Mesenchymal stem cell (in vitro differentiated cells and primary cell): ENCODE results near the gene NECAB2.

Source experiments
- DNase-seq: peaks from one replicate; pipeline ENCODE4 v3.0.0-alpha.2; 2013
- H2AFZ ChIP-seq: one replicate; pipeline ENCODE4 v1.6.1; 2013; ENCODE audit warnings: low read depth, mild to moderate bottlenecking, control low read depth, inconsistent platforms, low read length, moderate library complexity
- H2AK5ac ChIP-seq: 2 replicates; pipeline ENCODE4 v1.6.1; 2013; ENCODE audit warnings: low read length, moderate library complexity, mild to moderate bottlenecking, inconsistent platforms; ENCODE audit not compliant: severe bottlenecking
- H2BK120ac ChIP-seq: one replicate; pipeline ENCODE4 v1.6.1; 2013; ENCODE audit warnings: low read depth, mild to moderate bottlenecking, inconsistent platforms, low read length, moderate library complexity
- H2BK12ac ChIP-seq, 2 experiments: one replicate each; pipeline ENCODE4 v1.6.1; 2013; ENCODE audit warnings: inconsistent platforms in 2 of 2, low read length in 2 of 2, mild to moderate bottlenecking in 2 of 2, moderate library complexity in 2 of 2, control low read depth in 1 of 2
- H2BK15ac ChIP-seq: one replicate; pipeline ENCODE4 v1.6.1; 2013; ENCODE audit warnings: mild to moderate bottlenecking, low read depth, inconsistent platforms; ENCODE audit not compliant: poor library complexity, severe bottlenecking
- H2BK5ac ChIP-seq: 2 replicates; pipeline ENCODE4 v1.6.1; 2013; ENCODE audit warnings: low read depth, mild to moderate bottlenecking, low read length, control low read depth, inconsistent platforms; ENCODE audit not compliant: poor library complexity, severe bottlenecking
- H3K14ac ChIP-seq, 2 experiments: one replicate each; pipeline ENCODE4 v1.6.1; 2013; ENCODE audit warnings: inconsistent platforms in 2 of 2, low read length in 2 of 2, control low read depth in 1 of 2, mild to moderate bottlenecking in 1 of 2, moderate library complexity in 1 of 2
- H3K18ac ChIP-seq, 2 experiments: one replicate each; pipeline ENCODE4 v1.6.1; 2013; ENCODE audit warnings: inconsistent platforms in 2 of 2, low read length in 2 of 2, control low read depth in 1 of 2, low read depth in 1 of 2, mild to moderate bottlenecking in 1 of 2
- H3K23ac ChIP-seq, 2 experiments: one replicate each; pipeline ENCODE4 v1.6.1; 2013; ENCODE audit warnings: inconsistent platforms in 2 of 2, low read length in 2 of 2, mild to moderate bottlenecking in 2 of 2, moderate library complexity in 2 of 2, control low read depth in 1 of 2
- H3K27ac ChIP-seq: 2 replicates; pipeline ENCODE4 v1.5.1; 2013; ENCODE audit warnings: mild to moderate bottlenecking, moderate library complexity, low read length, control low read depth, inconsistent platforms; ENCODE audit not compliant: poor library complexity, severe bottlenecking
- H3K27me3 ChIP-seq, 2 experiments: 2 replicates each; pipeline versions ENCODE4 v1.6.1 to v1.7.0; 2013; ENCODE audit warnings: low read length in 2 of 2, mild to moderate bottlenecking in 2 of 2, moderate library complexity in 2 of 2, control low read depth in 1 of 2, inconsistent platforms in 1 of 2; ENCODE audit not compliant: control insufficient read depth in 1 of 2, insufficient read depth in 1 of 2
- H3K36me3 ChIP-seq, 2 experiments: 2 replicates each; pipeline versions ENCODE4 v1.6.1 to v1.7.0; 2013; ENCODE audit warnings: low read length in 2 of 2, control low read depth in 1 of 2, inconsistent platforms in 1 of 2, low read depth in 1 of 2, mild to moderate bottlenecking in 1 of 2; ENCODE audit not compliant: insufficient read depth in 2 of 2, control insufficient read depth in 1 of 2
- H3K4ac ChIP-seq, 2 experiments: one replicate each; pipeline ENCODE4 v1.6.1; 2013; ENCODE audit warnings: inconsistent platforms in 2 of 2, low read length in 2 of 2, mild to moderate bottlenecking in 2 of 2, moderate library complexity in 2 of 2, control low read depth in 1 of 2, low read depth in 1 of 2
- H3K4me1 ChIP-seq: 2 replicates; pipeline ENCODE4 v1.6.1; 2013; ENCODE audit warnings: low read depth, low read length, control low read depth; ENCODE audit not compliant: control insufficient read depth, insufficient read depth
- H3K4me2 ChIP-seq: 2 replicates; pipeline ENCODE4 v1.6.1; 2013; ENCODE audit warnings: low read length, mild to moderate bottlenecking, inconsistent platforms; ENCODE audit not compliant: poor library complexity, severe bottlenecking
- H3K4me3 ChIP-seq, 2 experiments: 2 replicates each; pipeline versions ENCODE4 v1.5.1 to v1.7.0; 2013; ENCODE audit warnings: low read length in 2 of 2, mild to moderate bottlenecking in 2 of 2, control low read depth in 1 of 2, low read depth in 1 of 2; ENCODE audit not compliant: insufficient read depth in 1 of 2
- H3K79me1 ChIP-seq: replicated peaks from 2 replicates; pipeline ENCODE4 v1.6.1; 2013; ENCODE audit warnings: mild to moderate bottlenecking, control low read depth, low read length, inconsistent platforms; ENCODE audit not compliant: poor library complexity, severe bottlenecking
- H3K9ac ChIP-seq: 2 replicates; pipeline ENCODE4 v1.7.0; 2013; ENCODE audit warnings: mild to moderate bottlenecking, low read length, moderate library complexity
- H3K9me3 ChIP-seq: 2 replicates; pipeline ENCODE4 v1.7.0; 2013; ENCODE audit warnings: mild to moderate bottlenecking, low read length; ENCODE audit not compliant: control insufficient read depth
- H4K8ac ChIP-seq: one replicate; pipeline ENCODE4 v1.6.1; 2013; ENCODE audit warnings: inconsistent platforms, mild to moderate bottlenecking, low read length, moderate library complexity
- H4K91ac ChIP-seq: one replicate; pipeline ENCODE4 v1.6.1; 2013; ENCODE audit warnings: mild to moderate bottlenecking, low read length, inconsistent platforms
- WGBS: methylation state at CpG from one replicate; pipeline ENCODE4 v1.1.7; 2013; ENCODE audit warnings: mixed read lengths; 5-methylcytosine and 5-hydroxymethylcytosine counted together

The NECAB2 gene

DNA sequence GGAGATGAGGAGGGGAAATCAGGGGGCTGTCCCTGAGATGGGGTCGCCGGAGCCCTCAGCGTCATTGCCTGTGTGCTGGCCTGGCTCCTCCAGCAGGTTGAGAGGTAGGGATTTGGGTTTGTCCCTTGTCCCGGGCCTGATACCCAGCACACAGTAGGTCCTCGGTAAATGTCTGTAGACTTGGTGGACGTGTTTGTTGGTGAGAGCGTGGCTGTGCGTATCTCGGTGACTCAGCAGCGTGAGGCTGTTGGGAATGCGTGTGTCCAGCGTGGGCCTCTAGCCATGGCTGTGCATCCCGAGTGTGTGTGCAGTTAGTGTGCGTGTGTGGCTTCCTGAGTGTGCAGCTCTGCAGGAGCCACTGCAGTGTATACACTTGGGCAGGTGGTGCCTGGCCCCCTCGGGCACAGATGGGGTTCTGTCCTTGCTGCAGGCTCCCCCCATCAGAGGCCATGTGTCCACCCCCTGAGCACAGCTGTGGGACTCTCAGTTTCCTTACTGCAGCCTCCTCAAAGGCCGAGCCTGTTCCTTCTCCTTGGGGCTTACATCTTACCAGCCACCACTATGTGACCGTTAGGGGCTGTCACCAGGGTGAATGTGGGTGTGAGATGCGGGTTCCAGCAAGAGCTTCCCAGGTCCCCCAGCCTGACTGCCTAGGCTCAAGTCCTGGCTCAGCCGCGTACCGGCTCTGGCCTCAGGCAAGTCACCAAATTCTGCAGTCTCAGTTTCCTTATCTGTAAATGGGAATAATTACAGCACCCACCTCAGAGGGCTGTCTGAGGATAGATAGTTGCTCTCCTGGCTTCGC lies 5.7 kb downstream of the NECAB2 start:
- Histone ChIP-seq H3K4ac (no peak overlapping the region), H3K36me3 (no peaks in the 10 kb centered on the region), H2AK5ac (no peak overlapping the region), H3K79me1 (no peaks in the 10 kb centered on the region), H3K4me3 (no peak overlapping the region), H3K4me2 (no peak overlapping the region), H3K14ac (no peak overlapping the region), H2BK120ac (no peak overlapping the region), H3K9ac (no peak overlapping the region), H4K8ac (no peak overlapping the region), H3K18ac (no peak overlapping the region), H2BK15ac (no peak overlapping the region), H3K23ac (no peak overlapping the region), H2BK5ac (no peak overlapping the region), H3K4me1 (peaks cover 5% of the 10 kb centered on the region), H3K27ac (no peak overlapping the region), H3K9me3 (peaks cover 10% of the 10 kb centered on the region), H3K27me3 (peaks cover 30 to 41% of the 10 kb centered on the region in 2 experiments), H2BK12ac (no peak overlapping the region), H2AFZ (no peak overlapping the region), H4K91ac (no peak overlapping the region)
- DNase-seq, result no peak
- 88% methylated on average over 22 of the region's 22 CpGs for WGBS

GRCh38 chr16:83974475-83974874 lies 6.4 kb downstream of the NECAB2 start:
- DNase-seq, result no peak
- Histone ChIP-seq H4K91ac (no peak overlapping the region), H2BK15ac (no peak overlapping the region), H2BK5ac (no peak overlapping the region), H3K14ac (no peak overlapping the region), H3K27me3 (peaks cover 28 to 35% of the 10 kb centered on the region in 2 experiments), H3K4me3 (no peak overlapping the region), H3K23ac (no peak overlapping the region), H3K4me1 (peaks cover 2% of the 10 kb centered on the region), H3K4me2 (no peak overlapping the region), H3K4ac (no peak overlapping the region), H3K9me3 (peaks cover 15% of the 10 kb centered on the region), H4K8ac (no peak overlapping the region), H3K9ac (no peak overlapping the region), H2AFZ (no peak overlapping the region), H3K18ac (no peak overlapping the region), H3K27ac (no peak overlapping the region), H3K36me3 (no peaks in the 10 kb centered on the region), H3K79me1 (no peaks in the 10 kb centered on the region), H2BK120ac (no peak overlapping the region), H2AK5ac (no peak overlapping the region), H2BK12ac (no peak overlapping the region)
- 76% methylated on average over 7 of the region's 7 CpGs for WGBS

DNA sequence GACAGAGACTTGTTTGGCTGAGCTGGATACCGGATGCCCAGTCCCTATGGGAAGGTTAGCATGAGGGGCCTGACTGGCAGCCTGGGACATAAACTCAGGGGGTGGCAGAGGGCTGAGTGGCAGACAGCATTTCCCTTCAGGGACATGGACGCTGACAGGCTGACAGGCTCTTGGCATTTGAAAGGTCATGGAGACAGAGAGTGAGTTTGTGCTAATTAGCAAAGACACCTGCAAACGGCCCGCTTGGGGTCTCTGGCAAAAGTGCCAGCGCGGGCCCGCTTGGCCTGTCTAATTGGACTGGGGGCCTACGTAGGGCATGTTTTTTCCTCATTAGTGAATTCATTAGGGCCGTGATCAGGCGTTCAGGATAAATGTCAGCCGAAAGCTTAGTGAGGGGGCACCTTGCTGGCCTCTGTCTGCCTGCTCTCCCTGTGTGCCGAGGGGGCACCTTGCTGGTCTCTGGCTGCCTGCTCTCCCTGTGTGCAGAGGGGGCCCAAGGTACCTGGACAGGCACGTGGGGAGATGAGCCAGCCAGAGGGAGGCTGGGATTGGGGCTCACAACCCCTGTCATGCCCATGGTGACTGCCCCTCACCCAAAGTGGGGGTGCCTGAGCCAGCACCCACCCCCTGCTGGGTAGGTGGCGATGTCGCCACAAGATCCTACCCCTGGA lies 7.7 kb downstream of the NECAB2 start:
- no peak overlapping the region for H2BK15ac ChIP-seq
- H3K27ac ChIP-seq, result no peak overlapping the region
- no peak overlapping the region for H3K23ac ChIP-seq
- no peak overlapping the region for H3K9ac ChIP-seq
- no peak overlapping the region for H3K4ac ChIP-seq
- H3K27me3 ChIP-seq, result peaks cover 24 to 28% of the 10 kb centered on the region in 2 experiments
- H2AFZ ChIP-seq, result no peak overlapping the region
- no peak overlapping the region for H4K91ac ChIP-seq
- no peak overlapping the region for H3K4me3 ChIP-seq
- H3K36me3 ChIP-seq, result no peaks in the 10 kb centered on the region
- no peak overlapping the region for H2BK5ac ChIP-seq
- DNase-seq, result no peak
- no peak overlapping the region for H3K18ac ChIP-seq
- H2AK5ac ChIP-seq, result no peak overlapping the region
- no peaks in the 10 kb centered on the region for H3K79me1 ChIP-seq
- WGBS, result 87% methylated on average over 15 of the region's 15 CpGs
- peaks cover 1% of the 10 kb centered on the region for H3K4me1 ChIP-seq
- H4K8ac ChIP-seq, result no peak overlapping the region
- no peak overlapping the region for H2BK120ac ChIP-seq
- H3K9me3 ChIP-seq, result peaks cover 15% of the 10 kb centered on the region
- H3K14ac ChIP-seq, result no peak overlapping the region
- no peak overlapping the region for H2BK12ac ChIP-seq
- no peak overlapping the region for H3K4me2 ChIP-seq

DNA sequence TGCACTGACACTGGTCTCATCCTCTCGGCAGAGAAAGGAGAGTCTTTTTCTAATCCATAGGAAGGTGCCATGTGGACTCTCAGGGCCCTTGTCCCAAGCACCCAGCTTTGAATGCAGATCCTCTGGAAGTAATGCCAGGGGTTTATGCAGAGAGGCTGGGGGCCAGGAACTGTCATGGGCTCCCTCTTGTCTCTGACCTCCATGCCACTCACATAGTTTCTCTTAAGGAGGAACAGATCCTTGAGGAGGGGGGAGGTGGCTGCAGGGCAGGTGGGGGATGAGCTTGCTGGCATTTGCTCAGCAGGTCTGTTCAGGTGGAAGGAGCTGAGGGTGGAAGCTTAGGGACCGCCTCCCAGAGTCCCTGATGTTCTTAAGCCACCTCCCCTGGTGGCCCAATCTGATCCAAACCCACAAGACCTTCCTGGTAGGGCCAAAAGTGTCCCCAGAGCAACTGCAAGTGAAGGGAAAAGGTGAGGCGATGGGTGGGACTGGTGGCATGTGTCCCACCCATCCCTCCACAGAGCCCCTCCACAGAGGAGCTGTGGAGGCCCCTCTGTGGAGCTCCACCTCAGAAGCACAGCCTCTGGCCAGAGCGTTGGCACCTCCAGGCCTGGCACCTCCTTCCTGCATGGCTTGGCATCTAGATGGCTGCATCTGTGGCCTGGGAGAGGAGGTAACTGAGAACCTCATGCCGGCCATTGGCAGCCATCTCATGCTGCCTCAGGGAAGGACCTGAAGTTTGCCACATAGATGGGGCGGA lies 9.2 kb downstream of the NECAB2 start:
- no peak overlapping the region for H4K8ac ChIP-seq
- H2BK120ac ChIP-seq, result no peak overlapping the region
- no peak overlapping the region for H3K23ac ChIP-seq
- H3K27me3 ChIP-seq, result peaks cover 21 to 28% of the 10 kb centered on the region in 2 experiments
- H2BK15ac ChIP-seq, result no peak overlapping the region
- peaks cover 19% of the 10 kb centered on the region for H3K9me3 ChIP-seq
- H3K9ac ChIP-seq, result no peak overlapping the region
- no peak overlapping the region for H4K91ac ChIP-seq
- no peaks in the 10 kb centered on the region for H3K79me1 ChIP-seq
- H3K36me3 ChIP-seq, result no peaks in the 10 kb centered on the region
- H3K4ac ChIP-seq, result no peak overlapping the region
- peaks cover 2% of the 10 kb centered on the region for H3K4me1 ChIP-seq
- no peak overlapping the region for H2AK5ac ChIP-seq
- H3K27ac ChIP-seq, result no peak overlapping the region
- 94% methylated on average over 4 of the region's 6 CpGs for WGBS
- H2BK5ac ChIP-seq, result no peak overlapping the region
- H3K4me3 ChIP-seq, result no peak overlapping the region
- no peak overlapping the region for H2AFZ ChIP-seq
- H3K18ac ChIP-seq, result no peak overlapping the region
- DNase-seq, result no peak
- no peak overlapping the region for H3K14ac ChIP-seq
- H2BK12ac ChIP-seq, result no peak overlapping the region
- H3K4me2 ChIP-seq, result no peak overlapping the region
